Measurements from ENCODE around the gene KIFC3.

DNA sequence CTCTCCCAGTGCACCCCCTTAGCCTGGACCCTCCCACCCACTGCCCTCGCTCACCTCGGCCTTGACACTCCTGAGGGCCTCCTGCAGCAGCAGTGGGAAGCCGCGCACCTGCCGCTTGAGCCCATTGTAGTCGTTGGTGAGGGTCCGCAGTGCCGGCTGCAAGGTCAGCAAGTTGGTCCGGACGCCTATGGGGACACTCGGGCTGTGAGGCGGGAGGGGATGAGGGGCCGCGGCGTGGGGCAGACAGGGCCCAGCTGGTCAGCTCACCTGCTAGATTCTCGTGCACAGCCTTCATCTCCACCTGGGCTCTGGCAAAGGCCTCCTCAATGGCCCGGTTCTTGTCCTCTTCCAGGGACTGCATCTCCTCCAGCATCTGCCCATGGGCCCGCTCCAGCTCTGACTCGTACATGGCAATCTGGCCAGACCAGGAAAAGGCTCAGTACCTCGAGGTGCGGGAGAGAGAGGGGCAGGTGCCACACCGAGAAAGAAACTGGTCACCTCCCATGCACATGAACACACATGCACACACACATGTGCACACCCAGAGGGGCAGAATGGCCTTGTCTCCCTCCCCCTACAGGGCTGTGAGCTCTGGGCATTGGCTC, 32.6 kb downstream of the KIFC3 start:
- no peak for TF ChIP-seq CTCF (IDR thresholded peaks at IDR 0.05)
- no peak for TF ChIP-seq POLR2AphosphoS5 (IDR thresholded peaks at IDR 0.05)
- no peak for TF ChIP-seq POLR2A (IDR thresholded peaks at IDR 0.05; ENCODE audit: low read depth)
- no peak for TF ChIP-seq EP300 (IDR thresholded peaks at IDR 0.05)
